Endothelial cell of umbilical vein (primary cell): ENCODE results near the gene PDE4C. TPM values are rescaled to one million over a fixed set of nuclear protein-coding genes. Genes with fewer than 3 reads are reported as not detected.

Source experiments
- BruUV-seq: library from RNA; stranded (reverse); fragments of 400-500 nt; replicated peaks from 2 replicates; lab custom pipeline; 2021; lab: Mats Ljungman, UMichigan
- CTCF ChIA-PET: fragments of 300-600, 350-600 bp; sonication (Branson Sonifier 250); formaldehyde crosslinking; loops from one replicate; lab custom pipeline; 2021; ENCODE audit warnings: antibody characterized with exemption, inconsistent platforms; lab: Charles Lee
- POLR2A ChIA-PET: fragments of 300-600, 350-600 bp; sonication (Branson Sonifier 250); formaldehyde crosslinking; loops from one replicate; lab custom pipeline; 2021; ENCODE audit warnings: antibody characterized with exemption, inconsistent platforms; lab: Charles Lee
- DNase-seq: peaks from one replicate; pipeline ENCODE4 v3.0.0-alpha.2; 2011; ENCODE audit warnings: low read depth, low spot score
- FAIRE-seq: peaks from 2 replicates; lab custom pipeline; 2011; peaks lifted over from hg19 to GRCh38; lab: Jason Lieb, UNC
- H2AFZ ChIP-seq: 2 replicates; pipeline ENCODE4 v1.6.0; 2012; ENCODE audit warnings: low read depth, low read length, control low read depth, inconsistent platforms
- H3K27ac ChIP-seq: 2 replicates; pipeline ENCODE4 v1.5.1; 2011; ENCODE audit warnings: low read depth, mild to moderate bottlenecking, control low read depth, low read length, moderate library complexity; ENCODE audit not compliant: insufficient read depth
- H3K27me3 ChIP-seq, 2 experiments: 2 replicates each; pipeline versions ENCODE4 v1.6.0 to v1.6.1; 2011; ENCODE audit warnings: low read length in 2 of 2, mixed read lengths in 1 of 2; ENCODE audit not compliant: control insufficient read depth in 2 of 2, insufficient read depth in 2 of 2
- H3K36me3 ChIP-seq, 2 experiments: 2 replicates in 1 of 2; 3 replicates in 1 of 2; pipeline ENCODE4 v1.5.1; 2011; ENCODE audit warnings: low read length in 2 of 2, mild to moderate bottlenecking in 1 of 2, moderate library complexity in 1 of 2; ENCODE audit not compliant: control insufficient read depth in 2 of 2, insufficient read depth in 2 of 2; ENCODE audit errors: extremely low read depth in 1 of 2
- H3K4me1 ChIP-seq: 3 replicates; pipeline ENCODE4 v1.5.1; 2011; ENCODE audit warnings: mild to moderate bottlenecking, low read length; ENCODE audit not compliant: control insufficient read depth, insufficient read depth; ENCODE audit errors: extremely low read depth
- H3K4me2 ChIP-seq: 2 replicates; pipeline ENCODE4 v1.6.1; 2011; ENCODE audit warnings: low read length, control low read depth, mixed read lengths; ENCODE audit not compliant: insufficient read depth
- H3K4me3 ChIP-seq, 3 experiments: fragments of 200-600 bp in 1 of 3; sonication (generic), shearing (Covaris generic) in 1 of 3; replicated peaks in 1 of 3; 2 replicates each; pipeline ENCODE4 v1.5.1; 2011 to 2016; ENCODE audit warnings: control low read depth in 3 of 3, low read length in 3 of 3, mild to moderate bottlenecking in 2 of 3, inconsistent platforms in 1 of 3, low read depth in 1 of 3, moderate library complexity in 1 of 3; ENCODE audit not compliant: insufficient read depth in 1 of 3
- H3K79me2 ChIP-seq: 2 replicates; pipeline ENCODE4 v1.6.0; 2012; ENCODE audit warnings: low read length, inconsistent platforms; ENCODE audit not compliant: control insufficient read depth, insufficient read depth
- H3K9ac ChIP-seq: replicated peaks from 2 replicates; pipeline ENCODE3; 2011; ENCODE audit warnings: low read length, control low read depth; ENCODE audit not compliant: insufficient read depth; ENCODE audit errors: extremely low read depth
- H3K9me1 ChIP-seq: replicated peaks from 3 replicates; pipeline ENCODE4 v1.6.0; 2011; ENCODE audit warnings: mild to moderate bottlenecking, low read length; ENCODE audit not compliant: control insufficient read depth, insufficient read depth; ENCODE audit errors: extremely low read depth
- H3K9me3 ChIP-seq: replicated peaks from 2 replicates; pipeline ENCODE4 v1.5.1; 2012; ENCODE audit warnings: low read length, inconsistent platforms; ENCODE audit not compliant: control insufficient read depth, insufficient read depth
- H4K20me1 ChIP-seq: replicated peaks from 2 replicates; pipeline ENCODE3; 2011; ENCODE audit warnings: mild to moderate bottlenecking, low read length; ENCODE audit not compliant: control insufficient read depth, insufficient read depth; ENCODE audit errors: extremely low read depth
- EZH2 ChIP-seq: IDR thresholded peaks from 2 replicates; pipeline ENCODE4 v1.6.1; 2012; ENCODE audit warnings: borderline replicate concordance, low read depth, mild to moderate bottlenecking, moderate library complexity, low read length, inconsistent platforms; ENCODE audit not compliant: severe bottlenecking
- FOS ChIP-seq: IDR thresholded peaks from 2 replicates; pipeline ENCODE4 v1.6.1; 2011; ENCODE audit warnings: mild to moderate bottlenecking, low read length, moderate library complexity, borderline replicate concordance; ENCODE audit not compliant: insufficient read depth
- GATA2 ChIP-seq: IDR thresholded peaks from 2 replicates; pipeline ENCODE4 v1.7.0; 2011; ENCODE audit warnings: low read depth, mild to moderate bottlenecking, moderate library complexity, mixed read lengths, low read length; ENCODE audit not compliant: insufficient read length, insufficient read depth
- JUN ChIP-seq: IDR thresholded peaks from 2 replicates; pipeline ENCODE4 v1.6.1; 2011; ENCODE audit warnings: borderline replicate concordance, low read depth; ENCODE audit not compliant: insufficient read length, insufficient read depth
- MYC ChIP-seq: IDR thresholded peaks from one replicate; pipeline ENCODE4 v1.6.1; 2011; ENCODE audit warnings: mild to moderate bottlenecking, low read depth, low read length
- POLR2A ChIP-seq: IDR thresholded peaks from 2 replicates; pipeline ENCODE4 v1.6.1; 2012; ENCODE audit warnings: low read depth, mild to moderate bottlenecking, control low read depth, low read length
- POLR2AphosphoS5 ChIP-seq: IDR thresholded peaks from 2 replicates; pipeline ENCODE4 v1.6.1; 2012; ENCODE audit warnings: low read depth, mild to moderate bottlenecking, control low read depth, low read length, moderate library complexity; ENCODE audit not compliant: insufficient read depth
- dilution Hi-C: fragments of 300-500 bp; cut with MboI; formaldehyde crosslinking; loops from one replicate; pipeline ENCODE4 v1.15.0; 2019; ENCODE audit warnings: low sequenced_read_pairs; ENCODE audit not compliant: extremely low pct_ligation_motif_present
- intact Hi-C: fragments of 100-400 bp; cut with micrococcal nuclease; formaldehyde crosslinking; loops from one replicate; pipeline ENCODE4 v1.10.0; 2022
- polyA plus RNA-seq, 4 experiments: library from polyadenylated mRNA; depleted of rRNA in 3 of 4; stranded (reverse) in 3 of 4; unstranded in 1 of 4; fragments of >200 nt; gene quantifications; 2 replicates each; pipeline versions ENCODE4 v1.2.1 to v1.2.3, GENCODE V29; 2011 to 2012; ENCODE audit warnings: missing spikeins in 1 of 4
- total RNA-seq: library from RNA; stranded (reverse); gene quantifications from 2 replicates; pipeline ENCODE4 v1.2.3, GENCODE V29; 2021
- TF ChIP-seq, protein P1 (sequence below): IDR thresholded peaks from 2 replicates; pipeline ENCODE4 v1.6.1; 2011; ENCODE audit not compliant: insufficient read depth, insufficient read length
- TF ChIP-seq, protein P2 (sequence below), 2 donors: IDR thresholded peaks; 1 replicate in 1 of 2; 2 replicates in 1 of 2; pipeline ENCODE4 v1.5.1; 2011; ENCODE audit warnings: low read length in 2 of 2, mild to moderate bottlenecking in 2 of 2, moderate library complexity in 2 of 2, control low read depth in 1 of 2, inconsistent platforms in 1 of 2, low read depth in 1 of 2; ENCODE audit not compliant: insufficient read depth in 1 of 2; ENCODE audit errors: extremely low read depth in 1 of 2

Gene PDE4C
- total and polyA plus RNA-seq, 2 donors (not counting 3 experiments of a cell fraction or from before 2014, with no cell fraction given), result 0.29 to 0.97 TPM

DNA sequence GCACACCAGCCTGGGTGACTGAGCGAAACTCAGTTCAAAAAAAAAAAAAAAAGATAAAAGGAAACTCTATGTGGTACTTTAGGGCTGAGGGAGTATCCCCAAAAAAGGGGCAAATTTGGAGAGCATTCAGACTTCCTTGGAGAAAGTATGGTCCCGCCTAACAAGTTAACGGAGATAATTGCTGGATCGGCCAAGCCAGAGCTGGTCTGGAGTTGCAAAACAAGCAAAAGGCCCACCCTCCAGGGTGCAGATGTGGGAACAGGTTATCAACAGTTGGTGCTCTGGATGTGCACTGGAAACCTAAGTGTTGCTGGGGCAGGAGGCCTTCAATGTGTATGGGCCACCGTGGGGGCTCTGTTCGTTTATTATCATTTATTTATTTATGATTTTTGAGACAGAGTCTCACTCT, 45.2 kb upstream of the PDE4C start:
- H3K27ac ChIP-seq, result no peak overlapping the region
- H3K9me1 ChIP-seq, result no peaks in the 10 kb centered on the region
- dilution Hi-C loops, result no loop called here
- H3K4me3 ChIP-seq, result no peak overlapping the region
- H3K36me3 ChIP-seq, result peaks cover 0 to 12% of the 10 kb centered on the region in 2 experiments
- no peak overlapping the region for H3K4me2 ChIP-seq
- H3K9ac ChIP-seq, result no peak overlapping the region
- no peaks in the 10 kb centered on the region for H3K9me3 ChIP-seq
- H3K79me2 ChIP-seq, result no peaks in the 10 kb centered on the region
- intact Hi-C loops, result no loop called here
- peaks cover 14% of the 10 kb centered on the region for H3K4me1 ChIP-seq
- TF ChIP-seq POLR2A (no peak), GATA2 (no peak), POLR2AphosphoS5 (no peak), EZH2 (no peak), FOS (no peak), JUN (no peak), MYC (no peak)
- TF ChIP-seq, protein P1, sequence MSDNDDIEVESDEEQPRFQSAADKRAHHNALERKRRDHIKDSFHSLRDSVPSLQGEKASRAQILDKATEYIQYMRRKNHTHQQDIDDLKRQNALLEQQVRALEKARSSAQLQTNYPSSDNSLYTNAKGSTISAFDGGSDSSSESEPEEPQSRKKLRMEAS, result no peak
- TF ChIP-seq, protein P2, sequence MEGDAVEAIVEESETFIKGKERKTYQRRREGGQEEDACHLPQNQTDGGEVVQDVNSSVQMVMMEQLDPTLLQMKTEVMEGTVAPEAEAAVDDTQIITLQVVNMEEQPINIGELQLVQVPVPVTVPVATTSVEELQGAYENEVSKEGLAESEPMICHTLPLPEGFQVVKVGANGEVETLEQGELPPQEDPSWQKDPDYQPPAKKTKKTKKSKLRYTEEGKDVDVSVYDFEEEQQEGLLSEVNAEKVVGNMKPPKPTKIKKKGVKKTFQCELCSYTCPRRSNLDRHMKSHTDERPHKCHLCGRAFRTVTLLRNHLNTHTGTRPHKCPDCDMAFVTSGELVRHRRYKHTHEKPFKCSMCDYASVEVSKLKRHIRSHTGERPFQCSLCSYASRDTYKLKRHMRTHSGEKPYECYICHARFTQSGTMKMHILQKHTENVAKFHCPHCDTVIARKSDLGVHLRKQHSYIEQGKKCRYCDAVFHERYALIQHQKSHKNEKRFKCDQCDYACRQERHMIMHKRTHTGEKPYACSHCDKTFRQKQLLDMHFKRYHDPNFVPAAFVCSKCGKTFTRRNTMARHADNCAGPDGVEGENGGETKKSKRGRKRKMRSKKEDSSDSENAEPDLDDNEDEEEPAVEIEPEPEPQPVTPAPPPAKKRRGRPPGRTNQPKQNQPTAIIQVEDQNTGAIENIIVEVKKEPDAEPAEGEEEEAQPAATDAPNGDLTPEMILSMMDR (IDR thresholded peaks at IDR 0.05; ENCODE audit: extremely low read depth in 1 of 2, insufficient read depth in 1 of 2, low read depth in 1 of 2, low read length in 2 of 2), result no peak
- no peaks in the 10 kb centered on the region for H4K20me1 ChIP-seq
- DNase-seq (no peak), FAIRE-seq (no peak)
- ChIA-PET CTCF (interaction anchor here (0.7 to 3.4 kb wide), 5 partner anchors 8 to 1807 kb away, joined by 3 to 14 read pairs (median 3); partner anchors contain the start of gene MPV17L2), POLR2A (interaction anchor here (0.7 kb wide), 1 partner anchor 22 kb away, joined by 4 read pairs; no protein-coding TSS in a partner anchor)
- H3K27me3 ChIP-seq, result no peaks in the 10 kb centered on the region
- H2AFZ ChIP-seq, result no peak overlapping the region
- no TSS peak for BruUV-seq
